Measurements from ENCODE around the gene ABCF2.

DNA sequence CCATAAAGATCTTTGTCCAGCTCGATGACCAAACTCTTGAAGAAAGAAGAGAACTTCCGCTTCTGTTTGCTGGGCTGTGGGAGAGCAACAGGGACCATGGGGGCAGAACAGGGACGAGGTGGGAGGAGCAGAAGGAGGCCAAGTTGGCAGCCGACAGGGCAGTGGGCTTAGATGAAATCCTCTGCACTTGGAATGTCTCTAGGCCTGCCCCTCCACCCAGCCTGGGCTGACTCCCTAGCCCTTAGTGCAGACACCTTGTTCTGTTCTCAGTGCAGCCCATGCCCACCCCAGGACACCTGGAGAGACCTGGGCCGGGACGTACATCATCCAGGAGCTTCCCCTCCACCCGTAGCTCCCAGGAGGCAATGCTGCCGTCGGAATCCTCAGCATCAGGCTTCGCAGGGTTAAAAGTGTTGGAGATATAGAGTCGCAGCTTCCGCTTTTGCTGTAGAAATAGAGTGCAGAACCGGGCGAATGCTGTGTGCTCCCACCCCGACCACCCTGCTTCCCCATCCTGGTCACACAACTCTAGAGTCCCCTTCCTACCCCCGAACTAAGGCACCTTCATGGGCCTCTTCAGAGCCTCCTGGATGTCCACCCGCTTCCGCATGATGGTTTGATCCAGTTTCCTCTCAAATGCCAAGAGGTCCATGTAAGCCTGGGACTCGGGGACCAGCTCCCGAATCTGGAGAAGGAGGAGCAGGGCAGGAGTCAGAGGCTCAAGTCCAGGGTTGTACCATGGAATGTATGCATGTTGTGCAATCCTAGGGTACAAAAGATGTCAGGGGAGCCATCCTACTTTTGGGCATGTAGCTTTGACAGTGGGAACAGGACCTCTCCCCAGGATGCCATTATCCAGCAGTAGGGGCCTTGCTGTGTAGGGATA lies 15.4 kb upstream of the ABCF2 start:
- TF ChIP-seq CHD2 (IDR thresholded peaks at IDR 0.05; ENCODE audit: borderline replicate concordance, low read depth, low read length) (no peak), FOS (IDR thresholded peaks at IDR 0.05; ENCODE audit: borderline replicate concordance, extremely low read depth, insufficient read length) (no peak), BACH1 (IDR thresholded peaks at IDR 0.05; ENCODE audit: borderline replicate concordance) (no peak), CTCF (IDR thresholded peaks at IDR 0.05 in 2 of 3, conservative IDR thresholded peaks at IDR 0.05 in 1 of 3; ENCODE audit: control insufficient read depth in 2 of 3, extremely low read depth in 1 of 3, insufficient read depth in 1 of 3, low read depth in 3 of 3, low read length in 3 of 3) (no peak), POLR2AphosphoS2 (IDR thresholded peaks at IDR 0.05; ENCODE audit: low read depth, low read length) (no peak)
